ENCODE data around the gene ASS1.

The ASS1 gene

GRCh38 chr9:130537346-130538050 lies 92.7 kb downstream of the ASS1 start:
- no peak for DNase-seq

- DNase-seq, result no peak
These were observed 94.9 kb downstream of the ASS1 start for GRCh38 chr9:130539420-130540223.

- no peak for DNase-seq
These were observed 96.8 kb downstream of the ASS1 start for GRCh38 chr9:130541533-130541932.

- DNase-seq, result no peak
These were observed 97.3 kb downstream of the ASS1 start for GRCh38 chr9:130542038-130542437.

- no peak for DNase-seq
These were observed 97.9 kb downstream of the ASS1 start for GRCh38 chr9:130542457-130543228.

DNA sequence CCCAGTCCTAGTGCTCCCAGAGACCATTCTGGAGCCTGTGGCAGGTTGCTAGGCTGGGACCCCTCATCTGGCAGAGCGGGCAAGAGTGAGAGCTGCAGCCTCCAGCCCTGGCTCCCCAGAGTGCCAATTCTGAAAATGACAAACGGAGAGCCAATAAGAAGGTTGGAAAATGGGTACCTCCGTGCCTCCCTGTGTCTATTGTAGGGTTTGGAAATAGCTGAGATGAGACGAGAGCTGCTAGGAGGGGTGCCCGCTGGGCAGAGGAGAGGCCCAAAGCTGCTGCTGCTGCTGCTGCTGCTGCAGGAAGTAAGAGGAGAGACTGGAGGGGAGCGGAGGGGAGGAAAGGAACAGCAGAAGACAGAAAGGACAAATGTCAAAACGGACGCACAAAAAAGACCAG lies 98.6 kb downstream of the ASS1 start:
- no peak for DNase-seq

- DNase-seq, result no peak
These were observed 99.1 kb downstream of the ASS1 start for GRCh38 chr9:130543859-130544258.

DNA sequence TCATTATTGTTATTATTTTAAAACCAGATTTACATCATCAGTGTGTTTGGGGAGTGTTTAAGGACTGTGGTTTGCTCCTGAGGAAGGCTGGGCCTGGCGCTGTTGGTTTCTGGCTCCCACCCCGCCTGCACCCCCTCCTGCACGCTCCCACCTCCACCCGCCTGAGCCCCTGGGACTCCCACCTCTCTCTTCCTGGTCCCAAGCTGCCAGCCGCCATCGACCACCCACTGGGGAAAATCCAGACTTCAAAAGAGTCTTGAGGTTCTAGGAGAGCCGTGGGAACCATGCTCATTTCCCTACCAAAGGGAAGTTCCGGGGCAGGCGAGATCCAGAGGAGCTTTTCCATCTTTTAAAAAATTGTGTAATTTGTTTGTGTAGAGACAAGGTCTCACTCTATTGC lies 99.6 kb downstream of the ASS1 start:
- no peak for DNase-seq

- DNase-seq, result no peak
These were observed 103.3 kb downstream of the ASS1 start for GRCh38 chr9:130548103-130548502.

GRCh38 chr9:130549093-130549735 lies 104.5 kb downstream of the ASS1 start:
- no peak for DNase-seq
